Ovary (tissue), 9 donors: Measurements from ENCODE around the gene FAR1. TPM values are rescaled to one million over a fixed set of nuclear protein-coding genes. Genes with fewer than 3 reads are reported as not detected.

Source experiments
- DNase-seq, 5 donors: peaks; one replicate each; pipeline ENCODE4 v3.0.0-alpha.2; 2019 to 2020
- H3K27ac ChIP-seq, 2 donors: fragments of 200-600 bp; one replicate each; pipeline versions ENCODE4 v1.5.1 to v1.8.0; 2019 to 2022
- H3K27me3 ChIP-seq: fragments of 200-600 bp; one replicate; pipeline ENCODE4 v1.8.0; 2022
- H3K36me3 ChIP-seq: fragments of 200-600 bp; sonication (generic); one replicate; pipeline ENCODE4 v1.5.1; 2019
- H3K4me1 ChIP-seq: one replicate; pipeline ENCODE4 v1.8.1; 2013; ENCODE audit warnings: mild to moderate bottlenecking, moderate library complexity; ENCODE audit not compliant: insufficient read depth
- H3K4me3 ChIP-seq: fragments of 200-600 bp; sonication (generic); one replicate; pipeline ENCODE4 v1.5.1; 2017
- H3K9me3 ChIP-seq, 2 donors: fragments of 200-600 bp in 1 of 2; sonication (generic) in 1 of 2; one replicate each; pipeline versions ENCODE4 v1.5.1 to v1.8.1; 2013 to 2019; ENCODE audit warnings: mild to moderate bottlenecking in 1 of 2, moderate library complexity in 1 of 2
- CTCF ChIP-seq, 3 donors: fragments of 450-650 bp in 2 of 3; fragments of 200-600 bp in 1 of 3; IDR thresholded peaks; one replicate each; pipeline versions ENCODE4 v1.5.1 to v1.8.0; 2016 to 2022; ENCODE audit warnings: antibody characterized with exemption in 3 of 3, mild to moderate bottlenecking in 1 of 3
- EP300 ChIP-seq: sonication (generic); formaldehyde crosslinking; IDR thresholded peaks from one replicate; pipeline ENCODE4 v1.6.1; 2017; ENCODE audit warnings: antibody characterized with exemption
- POLR2A ChIP-seq: fragments of 450-650 bp; IDR thresholded peaks from one replicate; pipeline ENCODE4 v1.6.1; 2017; ENCODE audit warnings: antibody characterized with exemption, mild to moderate bottlenecking, moderate library complexity
- WGBS, 3 donors: extraction: QIAGEN DNeasy Blood & Tissue Kit in 1 of 3; methylation state at CpG; one replicate each; pipeline versions ENCODE4 v1.1.5 to v1.1.7; 2013 to 2017; 5-methylcytosine and 5-hydroxymethylcytosine counted together
- intact Hi-C, 4 donors: fragments of 100-400 bp; cut with DNase I; formaldehyde crosslinking; loops; one replicate each; pipeline versions ENCODE4 v1.11.0 to v1.15.1; 2022 to 2023
- polyA plus RNA-seq, 2 donors: library from polyadenylated mRNA; stranded (reverse); fragments of 200-250 nt in 1 of 2; fragments of 350-450 nt in 1 of 2; fragmentation: Illumina TruSeq in 1 of 2; extraction: RNeasy Lipid Tissue Mini Kit (QIAGEN cat#74804) in 1 of 2; gene quantifications; one replicate each; pipeline ENCODE4 v1.2.3, GENCODE V29; 2013 to 2014
- total RNA-seq, 7 donors: library from RNA; depleted of rRNA in 2 of 7; stranded (reverse); fragments of >200 nt in 2 of 7; fragmentation: NEBNext Ultra II Directional in 3 of 7; extraction: Animal tissue kit (Norgen Biotek cat#: 25700) in 3 of 7; gene quantifications; one replicate each; pipeline versions ENCODE4 v1.1.0 to v1.2.4, GENCODE V29; 2016 to 2023
- donor health status: DM: no; HTN: no; CAD: no; lungs with moderate emphysema.
- donor health status: DM: no; HTN: no; CAD: no.
- donor health status: Bipolar disorder and iron deficiency.
- donor health status: DM: yes; HTN: yes; CAD: no.
- donor health status: DM: no; HTN: no; CAD: no.
- donor health status: DM: yes; HTN: yes; CAD: no.

FAR1 gene
- total and polyA plus RNA-seq, 9 donors = 14.2 to 52.1 (median 39.5) TPM

- Histone ChIP-seq H3K4me1 (no peaks in the 10 kb centered on the region), H3K27ac (no peak overlapping the region), H3K4me3 (no peak overlapping the region), H3K36me3 (no peaks in the 10 kb centered on the region), H3K27me3 (no peaks in the 10 kb centered on the region), H3K9me3 (no peaks in the 10 kb centered on the region)
- DNase-seq = no peak
- TF ChIP-seq CTCF (IDR thresholded peaks at IDR 0.05) = no peak
- TF ChIP-seq POLR2A = no peak
- no peak for TF ChIP-seq EP300
- 91 to 97% (median 95%) methylated on average over 6 of the region's 6 CpGs for WGBS, 3 donors
- intact Hi-C loops = no loop called here
Measured at GRCh38 chr11:13674799-13675509, 6.5 kb downstream of the FAR1 start.

GRCh38 chr11:13676576-13676975, 8.1 kb downstream of the FAR1 start:
- H3K27me3 ChIP-seq = no peaks in the 10 kb centered on the region
- DNase-seq = no peak
- H3K4me1 ChIP-seq = no peaks in the 10 kb centered on the region
- TF ChIP-seq CTCF (IDR thresholded peaks at IDR 0.05) (no peak), EP300 (no peak), POLR2A (no peak)
- intact Hi-C loops = no loop called here
- no peaks in the 10 kb centered on the region for H3K36me3 ChIP-seq
- no peak overlapping the region for H3K4me3 ChIP-seq
- 89 to 93% (median 90%) methylated on average over 1 of the region's 1 CpG for WGBS, 3 donors
- no peaks in the 10 kb centered on the region for H3K9me3 ChIP-seq
- H3K27ac ChIP-seq = no peak overlapping the region

- DNase-seq = no peak
- Histone ChIP-seq H3K4me3 (no peak overlapping the region), H3K27ac (no peak overlapping the region), H3K27me3 (no peaks in the 10 kb centered on the region), H3K9me3 (no peaks in the 10 kb centered on the region), H3K4me1 (peaks cover 2% of the 10 kb centered on the region), H3K36me3 (no peaks in the 10 kb centered on the region)
- TF ChIP-seq CTCF (IDR thresholded peaks at IDR 0.05) (no peak), POLR2A (no peak), EP300 (no peak)
- 77 to 84% (median 78%) methylated on average over 2 of the region's 2 CpGs for WGBS, 3 donors
- intact Hi-C loops = no loop called here
Measured at GRCh38 chr11:13679768-13680167, 11.3 kb downstream of the FAR1 start.

GRCh38 chr11:13680501-13681264, 12.2 kb downstream of the FAR1 start:
- no peaks in the 10 kb centered on the region for H3K36me3 ChIP-seq
- H3K4me1 ChIP-seq = peaks cover 2% of the 10 kb centered on the region
- WGBS, 3 donors = 86 to 95% (median 94%) methylated on average over 4 of the region's 4 CpGs
- DNase-seq = no peak
- no peak overlapping the region for H3K4me3 ChIP-seq
- H3K9me3 ChIP-seq = no peaks in the 10 kb centered on the region
- intact Hi-C loops = no loop called here
- H3K27me3 ChIP-seq = no peaks in the 10 kb centered on the region
- no peak overlapping the region for H3K27ac ChIP-seq
- TF ChIP-seq CTCF (IDR thresholded peaks at IDR 0.05) (no peak), POLR2A (no peak), EP300 (no peak)
